HepG2 (cell line): ENCODE data around the gene PAPSS2. TPM values are rescaled to one million over a fixed set of nuclear protein-coding genes. Genes with fewer than 3 reads are reported as not detected.

Experiments
- ATAC-seq: fragments of 200-7000 bp; cut with Tn5 transposase; 3 replicates; pipeline ENCODE4 v1.9.1; 2020; ENCODE audit warnings: mild to moderate bottlenecking, moderate library complexity
- BruUV-seq: library from RNA; stranded (reverse); fragments of 400-500 nt; replicated peaks from 2 replicates; lab custom pipeline; 2021; lab: Mats Ljungman, UMichigan
- CTCF ChIA-PET: fragments of 300-600 bp; formaldehyde crosslinking; extraction: SDS; loops from one replicate; lab custom pipeline; 2021; ENCODE audit warnings: low total read pairs, inconsistent platforms, low intra/inter-chr PET ratio; lab: Yijun Ruan, JAX
- POLR2A ChIA-PET: fragments of 350-600 bp; sonication (Branson Sonifier 250); formaldehyde crosslinking; loops from one replicate; lab custom pipeline; 2020; ENCODE audit warnings: antibody characterized with exemption, inconsistent platforms; lab: Yijun Ruan, JAX
- DNase-seq: peaks from one replicate; pipeline ENCODE4 v3.0.0-alpha.2; 2015; ENCODE audit warnings: low spot score
- FAIRE-seq: peaks from 3 replicates; lab custom pipeline; 2011; peaks lifted over from hg19 to GRCh38; lab: Jason Lieb, UNC
- H2AFZ ChIP-seq: one replicate; pipeline ENCODE4 v1.6.1; 2011; ENCODE audit warnings: low read length, inconsistent platforms
- H3K27ac ChIP-seq: fragments of 300-600 bp; 3 replicates; pipeline ENCODE4 v1.8.0; 2011; ENCODE audit warnings: mixed run types, mild to moderate bottlenecking, mixed read lengths, low read length, inconsistent platforms; ENCODE audit not compliant: insufficient read depth; ENCODE audit errors: extremely low read length
- H3K27me3 ChIP-seq, 2 experiments: fragments of 200-600 bp in 1 of 2; 2 replicates in 1 of 2; 3 replicates in 1 of 2; pipeline versions ENCODE4 v1.6.0 to v1.8.0; 2011; ENCODE audit warnings: low read length in 2 of 2, mild to moderate bottlenecking in 2 of 2, moderate library complexity in 2 of 2, inconsistent platforms in 1 of 2; ENCODE audit not compliant: insufficient read depth in 2 of 2, control insufficient read depth in 1 of 2
- H3K36me3 ChIP-seq, 2 experiments: fragments of 200-600 bp in 1 of 2; replicated peaks in 1 of 2; 2 replicates in 1 of 2; 3 replicates in 1 of 2; pipeline versions ENCODE4 v1.5.1 to v1.8.0; 2011; ENCODE audit warnings: low read length in 2 of 2, inconsistent platforms in 1 of 2; ENCODE audit not compliant: insufficient read depth in 2 of 2, control insufficient read depth in 1 of 2
- H3K4me1 ChIP-seq: 2 replicates; pipeline ENCODE4 v1.5.1; 2012; ENCODE audit warnings: low read length, inconsistent platforms; ENCODE audit not compliant: insufficient read depth
- H3K4me2 ChIP-seq: 2 replicates; pipeline ENCODE4 v1.6.0; 2011; ENCODE audit warnings: low read depth, low read length, inconsistent platforms
- H3K4me3 ChIP-seq, 3 experiments: fragments of 200-600 bp in 1 of 3; sonication (generic), shearing (Covaris generic) in 1 of 3; replicated peaks in 1 of 3; 2 replicates each; pipeline ENCODE4 v1.5.1; 2011 to 2016; ENCODE audit warnings: low read length in 3 of 3, inconsistent platforms in 2 of 3, low read depth in 2 of 3, mild to moderate bottlenecking in 2 of 3, control low read depth in 1 of 3, mixed read lengths in 1 of 3; ENCODE audit not compliant: insufficient read depth in 1 of 3
- H3K79me2 ChIP-seq: one replicate; pipeline ENCODE4 v1.6.1; 2011; ENCODE audit warnings: low read length, inconsistent platforms; ENCODE audit not compliant: insufficient read depth
- H3K9ac ChIP-seq: 2 replicates; pipeline ENCODE4 v1.6.0; 2011; ENCODE audit warnings: mild to moderate bottlenecking, low read depth, low read length, inconsistent platforms; ENCODE audit not compliant: insufficient read depth
- H3K9me3 ChIP-seq: 2 replicates; pipeline ENCODE4 v1.5.1; 2012; ENCODE audit warnings: mild to moderate bottlenecking, low read length
- H4K20me1 ChIP-seq: 2 replicates; pipeline ENCODE4 v1.6.0; 2011; ENCODE audit warnings: inconsistent platforms, mild to moderate bottlenecking, low read length, moderate library complexity; ENCODE audit not compliant: insufficient read depth
- CHD2 ChIP-seq: IDR thresholded peaks from 2 replicates; pipeline ENCODE4 v1.6.1; 2011; ENCODE audit warnings: low read depth, low read length, improper control_type of control experiment
- FOXP1 ChIP-seq, 2 experiments: fragments of 450-650 bp in 1 of 2; IDR thresholded peaks; 2 replicates each; pipeline ENCODE4 v1.6.1; 2017 to 2018; ENCODE audit warnings: antibody characterized with exemption in 1 of 2
- HNF1A ChIP-seq, 2 experiments: sonication (generic) in 1 of 2; formaldehyde crosslinking in 1 of 2; IDR thresholded peaks; 2 replicates each; pipeline versions ENCODE4 v1.4.0 to v1.6.1; 2016 to 2020; ENCODE audit warnings: borderline replicate concordance in 1 of 2, low read depth in 1 of 2, mild to moderate bottlenecking in 1 of 2, missing genetic modification reagents in 1 of 2
- HNRNPH1 ChIP-seq: fragments of 200-400 bp; formaldehyde crosslinking; optimal IDR thresholded peaks from 2 replicates; pipeline ENCODE3; 2017; ENCODE audit warnings: mild to moderate bottlenecking, low read depth, low read length
- KLF9 ChIP-seq: IDR thresholded peaks from 2 replicates; pipeline ENCODE4 v1.6.1; 2016; ENCODE audit warnings: low read depth
- SAFB2 ChIP-seq: sonication (generic); formaldehyde crosslinking; IDR thresholded peaks from 2 replicates; pipeline ENCODE4 v1.5.1; 2020; ENCODE audit warnings: missing genetic modification reagents, low read depth, mild to moderate bottlenecking, borderline replicate concordance
- SMARCC2 ChIP-seq: fragments of 450-650 bp; IDR thresholded peaks from 2 replicates; pipeline ENCODE4 v1.6.1; 2017; ENCODE audit warnings: antibody characterized with exemption, mild to moderate bottlenecking
- SUZ12 ChIP-seq: fragments of 150-350 bp; IDR thresholded peaks from 2 replicates; pipeline ENCODE4 v1.6.1; 2014; ENCODE audit warnings: low read depth, low read length
- TEAD3 ChIP-seq: optimal IDR thresholded peaks from 2 replicates; pipeline ENCODE3; 2016; ENCODE audit warnings: borderline replicate concordance
- XRCC5 ChIP-seq: fragments of 200-400 bp; formaldehyde crosslinking; optimal IDR thresholded peaks from 2 replicates; pipeline ENCODE3; 2017; ENCODE audit warnings: mild to moderate bottlenecking, low read length
- ZBTB37 ChIP-seq: sonication (generic); formaldehyde crosslinking; IDR thresholded peaks from 2 replicates; pipeline ENCODE4 v1.4.0; 2020; ENCODE audit warnings: mild to moderate bottlenecking, missing genetic modification reagents
- ZFP36L1 ChIP-seq: sonication (generic); formaldehyde crosslinking; IDR thresholded peaks from 2 replicates; pipeline ENCODE4 v1.8.0; 2022; ENCODE audit warnings: mild to moderate bottlenecking, missing genetic modification reagents, moderate library complexity
- ZFP41 ChIP-seq: sonication (generic); formaldehyde crosslinking; IDR thresholded peaks from 2 replicates; pipeline ENCODE4 v1.4.0; 2020; ENCODE audit warnings: mild to moderate bottlenecking, missing genetic modification reagents, borderline replicate concordance
- ZMYM4 ChIP-seq: sonication (generic); formaldehyde crosslinking; IDR thresholded peaks from 2 replicates; pipeline ENCODE4 v1.8.1; 2023; ENCODE audit warnings: mild to moderate bottlenecking, missing genetic modification reagents
- ZNF761 ChIP-seq: sonication (generic); formaldehyde crosslinking; conservative IDR thresholded peaks from 2 replicates; pipeline ENCODE4 v1.4.0; 2020; ENCODE audit warnings: mild to moderate bottlenecking, missing genetic modification reagents
- ZNF790 ChIP-seq: sonication (generic); formaldehyde crosslinking; IDR thresholded peaks from 2 replicates; pipeline ENCODE4 v1.8.0; 2022; ENCODE audit warnings: missing genetic modification reagents, mild to moderate bottlenecking, borderline replicate concordance
- ZNF800 ChIP-seq: sonication (generic); formaldehyde crosslinking; IDR thresholded peaks from 2 replicates; pipeline ENCODE4 v1.4.0; 2020; ENCODE audit warnings: missing genetic modification reagents
- ZNF816 ChIP-seq: sonication (generic); formaldehyde crosslinking; IDR thresholded peaks from 2 replicates; pipeline ENCODE4 v1.8.0; 2022; ENCODE audit warnings: missing genetic modification reagents, mild to moderate bottlenecking, borderline replicate concordance
- WGBS: methylation state at CpG from one replicate; pipeline ENCODE4 v1.1.6; 2017; ENCODE audit warnings: low lambda C conversion rate; 5-methylcytosine and 5-hydroxymethylcytosine counted together
- in situ Hi-C: cut with HindIII; loops from 2 replicates; pipeline ENCODE4 v1.10.0; 2017; ENCODE audit warnings: low pct_unique_long_range_greater_than_20kb; ENCODE audit not compliant: extremely low pct_ligation_motif_present
- intact Hi-C: fragments of 100-400 bp; cut with micrococcal nuclease; formaldehyde crosslinking; loops from one replicate; pipeline ENCODE4 v1.10.0; 2022; ENCODE audit not compliant: unreplicated experiment
- polyA plus RNA-seq, 8 experiments: library from polyadenylated mRNA; depleted of rRNA in 3 of 8; stranded (reverse) in 7 of 8; unstranded in 1 of 8; fragments of >200 nt; fragmentation: Illumina TruSeq in 4 of 8; extraction: Trizol in 4 of 8; gene quantifications; 2 replicates each; pipeline versions ENCODE4 v1.2.1 to v1.2.3, GENCODE V29; 2011 to 2016; ENCODE audit warnings: low read depth in 4 of 8, missing spikeins in 1 of 8, mixed read lengths in 1 of 8; ENCODE audit not compliant: insufficient read depth in 1 of 8
- total RNA-seq, 5 experiments: library from RNA; depleted of rRNA; stranded (reverse); fragments of >200 nt; fragmentation: Illumina TruSeq; extraction: Trizol; gene quantifications; 2 replicates each; pipeline ENCODE4 v1.2.3, GENCODE V29; 2016; ENCODE audit warnings: low read depth in 1 of 5

Gene PAPSS2
- total and polyA plus RNA-seq, 2 of the 13 experiments (the other 11 are each of a cell fraction or from before 2014, with no cell fraction given) = 0.11 to 0.12 TPM

- no peak overlapping the region for H3K4me3 ChIP-seq
- no peak overlapping the region for H3K27ac ChIP-seq
- FAIRE-seq (no peak), DNase-seq (no peak), ATAC-seq (no peak)
- WGBS = 40% methylated on average over 5 of the region's 5 CpGs
- ChIA-PET POLR2A (no interaction called here), CTCF (no interaction called here)
- peaks cover 26% of the 10 kb centered on the region for H3K4me1 ChIP-seq
- in situ Hi-C loops (loop anchor here (5.0 to 25.0 kb wide), 2 partner anchors 79 to 454 kb away; no protein-coding TSS in a partner anchor), intact Hi-C loops (loop anchor here (2.0 kb wide), 1 partner anchor 126 kb away; no protein-coding TSS in a partner anchor)
- no peaks in the 10 kb centered on the region for H3K36me3 ChIP-seq
- peaks cover 5 to 31% of the 10 kb centered on the region in 2 experiments; a peak in 4 of 5 replicates for H3K27me3 ChIP-seq
- H3K9ac ChIP-seq = no peak overlapping the region
- H4K20me1 ChIP-seq = no peaks in the 10 kb centered on the region
- no TSS peak for BruUV-seq
- H3K4me2 ChIP-seq = no peak overlapping the region
- no peaks in the 10 kb centered on the region for H3K9me3 ChIP-seq
- no peaks in the 10 kb centered on the region for H3K79me2 ChIP-seq
- H2AFZ ChIP-seq = no peak overlapping the region
- TF ChIP-seq ZNF800 (CRISPR knock-in tag) (no peak), HNF1A (IDR thresholded peaks at IDR 0.05; ENCODE audit: low read depth) (no peak), HNF1A (CRISPR knock-in tag; IDR thresholded peaks at IDR 0.05; ENCODE audit: borderline replicate concordance) (no peak), KLF9 (no peak), ZNF790 (no peak), CHD2 (no peak), ZBTB37 (no peak), ZFP41 (no peak), ZNF761 (no peak), HNRNPH1 (no peak), ZFP36L1 (CRISPR knock-in tag) (no peak), ZNF816 (CRISPR knock-in tag) (no peak), TEAD3 (CRISPR knock-in tag) (no peak), ZMYM4 (no peak), SAFB2 (CRISPR knock-in tag) (no peak), SMARCC2 (no peak), FOXP1 (IDR thresholded peaks at IDR 0.05) (no peak), FOXP1 (CRISPR knock-in tag; IDR thresholded peaks at IDR 0.05) (no peak), SUZ12 (no peak), XRCC5 (no peak)
Observed at GRCh38 chr10:87658321-87658795, 1.3 kb upstream of the PAPSS2 start.
